ELR (cell line): Measurements from ENCODE around the gene SPATA13.
A peak's percentile ranks its signal among the peaks of the same experiment; 100 is the strongest.

Source experiments
- DNase-seq: peaks from one replicate; pipeline ENCODE4 v3.0.0-alpha.2; 2015; ENCODE audit warnings: low read depth

SPATA13 gene

GRCh38 chr13:24167666-24168391 lies 7.3 kb downstream of the SPATA13 start:
- no peak for DNase-seq

GRCh38 chr13:24168392-24168750 lies 7.9 kb downstream of the SPATA13 start:
- DNase-seq = no peak

- no peak for DNase-seq
Measured at GRCh38 chr13:24168979-24169378, 8.5 kb downstream of the SPATA13 start.

- DNase-seq = no peak
Measured at GRCh38 chr13:24172071-24172470, 11.6 kb downstream of the SPATA13 start.

GRCh38 chr13:24173795-24174194 lies 13.3 kb downstream of the SPATA13 start:
- no peak for DNase-seq

GRCh38 chr13:24175847-24176246 lies 15.3 kb downstream of the SPATA13 start:
- DNase-seq = no peak

GRCh38 chr13:24176351-24177101 lies 16.0 kb downstream of the SPATA13 start:
- no peak for DNase-seq

GRCh38 chr13:24178847-24179485 lies 18.4 kb downstream of the SPATA13 start:
- peak; percentile 74 for DNase-seq

GRCh38 chr13:24179486-24179850 lies 18.9 kb downstream of the SPATA13 start:
- DNase-seq = no peak

GRCh38 chr13:24180750-24181377 lies 20.3 kb downstream of the SPATA13 start:
- DNase-seq = peak; percentile 59

GRCh38 chr13:24181991-24182702 lies 21.6 kb downstream of the SPATA13 start:
- DNase-seq = no peak

GRCh38 chr13:24182703-24183081 lies 22.2 kb downstream of the SPATA13 start:
- no peak for DNase-seq

- DNase-seq = no peak
Measured at GRCh38 chr13:24183741-24184182, 23.2 kb downstream of the SPATA13 start.

- no peak for DNase-seq
Measured at GRCh38 chr13:24184265-24184841, 23.8 kb downstream of the SPATA13 start.

- no peak for DNase-seq
Measured at GRCh38 chr13:24184882-24185281, 24.4 kb downstream of the SPATA13 start.

GRCh38 chr13:24185591-24186232 lies 25.2 kb downstream of the SPATA13 start:
- DNase-seq = no peak

GRCh38 chr13:24187185-24187584 lies 26.7 kb downstream of the SPATA13 start:
- peak; percentile 50 for DNase-seq

GRCh38 chr13:24192057-24192810 lies 31.7 kb downstream of the SPATA13 start:
- no peak for DNase-seq

- DNase-seq = no peak
Measured at GRCh38 chr13:24192811-24193162, 32.3 kb downstream of the SPATA13 start.

- no peak for DNase-seq
Measured at GRCh38 chr13:24194447-24194846, 33.9 kb downstream of the SPATA13 start.
